SIG-M5 (cell line): ENCODE data around the gene TBC1D17.
"Not testable (repeated sequence)": the region's sequence is repeated elsewhere in the genome, so short reads cannot be mapped to it uniquely, and the experiment has no call there.

Experiments
- DNase-seq: peaks from one replicate; lab custom pipeline; 2025; lab: John Stamatoyannopoulos, UW

Gene TBC1D17

GRCh38 chr19:49921871-49922795 is 44.6 kb downstream of the TBC1D17 start:
- DNase-seq, result no peak

GRCh38 chr19:49923055-49924003 is 45.8 kb downstream of the TBC1D17 start:
- no peak for DNase-seq

GRCh38 chr19:49924004-49924880 is 46.7 kb downstream of the TBC1D17 start:
- DNase-seq, result no peak

DNA sequence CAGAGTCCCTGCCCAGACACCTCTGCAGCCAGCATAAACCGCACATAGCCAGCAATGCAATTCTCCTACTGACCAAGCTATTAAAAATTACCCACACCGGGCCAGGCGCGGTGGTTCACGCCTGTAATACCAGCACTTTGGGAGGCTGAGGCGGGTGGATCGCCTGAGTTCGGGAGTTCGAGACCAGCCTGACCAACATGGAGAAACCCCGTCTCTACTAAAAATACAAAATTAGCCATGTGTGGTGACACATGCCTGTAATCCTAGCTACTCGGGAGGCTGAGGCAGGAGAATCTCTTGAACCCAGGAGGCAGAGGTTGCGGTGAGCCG is 47.3 kb downstream of the TBC1D17 start:
- DNase-seq, result not testable (repeated sequence)

GRCh38 chr19:49925486-49925885 is 48.0 kb downstream of the TBC1D17 start:
- no peak for DNase-seq

- DNase-seq, result no peak
Observed at GRCh38 chr19:49926515-49926914, 49.0 kb downstream of the TBC1D17 start.

DNA sequence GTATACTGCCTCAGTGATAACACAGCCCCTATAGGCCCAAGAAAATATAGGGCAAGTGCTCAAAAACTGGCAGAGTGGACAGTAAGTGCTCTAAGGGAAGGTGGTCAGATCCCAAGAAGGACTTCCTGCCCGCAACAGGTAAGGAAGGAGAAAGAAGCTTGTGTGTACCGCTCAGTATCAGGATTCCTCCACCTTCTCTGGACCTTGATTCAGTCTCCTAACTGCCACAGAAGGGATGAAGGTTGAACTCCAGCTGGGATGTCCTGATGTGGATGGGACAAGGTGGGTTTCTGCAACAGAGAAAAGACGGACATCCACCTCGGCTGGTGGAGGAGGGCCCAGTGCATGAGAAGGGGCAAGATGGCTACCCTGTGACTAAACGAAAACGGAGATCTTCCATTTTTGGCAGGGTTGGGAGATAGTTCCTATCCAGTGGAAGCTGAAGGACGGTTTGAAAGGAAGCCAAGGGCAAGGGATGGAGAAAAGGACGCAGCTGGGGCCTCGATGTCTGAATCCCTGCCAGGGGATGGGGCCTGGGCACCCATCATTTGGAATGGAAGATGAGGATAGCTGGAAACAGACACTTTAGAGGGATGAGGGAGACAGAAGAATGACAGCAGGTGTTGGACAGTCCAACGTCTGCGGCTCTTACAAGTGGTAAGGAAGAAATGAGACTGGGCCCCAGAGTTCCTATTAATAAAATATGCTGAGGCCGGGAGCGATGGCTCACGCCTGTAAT is 50.2 kb downstream of the TBC1D17 start:
- no peak for DNase-seq

DNA sequence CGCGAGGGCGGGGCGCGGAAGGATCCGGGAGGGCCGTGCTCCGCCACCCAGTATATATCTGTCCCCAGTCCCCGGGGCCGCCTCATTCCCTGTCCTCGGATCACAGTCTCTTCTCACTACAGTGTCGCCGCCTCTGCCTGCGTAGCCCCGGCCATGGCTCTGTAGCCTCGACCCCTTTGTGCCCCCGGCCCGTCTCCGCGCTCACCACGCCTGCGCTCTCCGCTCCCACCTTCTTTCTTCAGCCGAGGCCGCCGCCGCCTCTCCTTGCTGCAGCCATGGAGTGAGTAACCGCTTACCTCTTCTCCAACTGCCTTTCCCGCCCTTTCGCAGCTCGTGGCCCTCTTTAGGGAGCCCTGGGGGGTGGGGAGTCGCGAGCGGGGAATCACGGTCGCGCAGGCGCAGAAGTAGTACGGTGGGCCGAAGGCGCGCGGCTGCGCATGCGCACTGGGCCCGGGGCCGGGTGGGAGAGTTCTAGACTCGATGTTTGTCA is 51.7 kb downstream of the TBC1D17 start, which contains the start of the genes ATF5 and NUP62:
ATF5 (plus strand) TSS at position 85 of the 490 bp plus-strand sequence. CDS start 1,646 bp downstream, outside the sequence.
NUP62 (minus strand) TSS at position 384 of the 490 bp plus-strand sequence. CDS start 19,697 bp downstream, outside the sequence.
- no peak for DNase-seq

DNA sequence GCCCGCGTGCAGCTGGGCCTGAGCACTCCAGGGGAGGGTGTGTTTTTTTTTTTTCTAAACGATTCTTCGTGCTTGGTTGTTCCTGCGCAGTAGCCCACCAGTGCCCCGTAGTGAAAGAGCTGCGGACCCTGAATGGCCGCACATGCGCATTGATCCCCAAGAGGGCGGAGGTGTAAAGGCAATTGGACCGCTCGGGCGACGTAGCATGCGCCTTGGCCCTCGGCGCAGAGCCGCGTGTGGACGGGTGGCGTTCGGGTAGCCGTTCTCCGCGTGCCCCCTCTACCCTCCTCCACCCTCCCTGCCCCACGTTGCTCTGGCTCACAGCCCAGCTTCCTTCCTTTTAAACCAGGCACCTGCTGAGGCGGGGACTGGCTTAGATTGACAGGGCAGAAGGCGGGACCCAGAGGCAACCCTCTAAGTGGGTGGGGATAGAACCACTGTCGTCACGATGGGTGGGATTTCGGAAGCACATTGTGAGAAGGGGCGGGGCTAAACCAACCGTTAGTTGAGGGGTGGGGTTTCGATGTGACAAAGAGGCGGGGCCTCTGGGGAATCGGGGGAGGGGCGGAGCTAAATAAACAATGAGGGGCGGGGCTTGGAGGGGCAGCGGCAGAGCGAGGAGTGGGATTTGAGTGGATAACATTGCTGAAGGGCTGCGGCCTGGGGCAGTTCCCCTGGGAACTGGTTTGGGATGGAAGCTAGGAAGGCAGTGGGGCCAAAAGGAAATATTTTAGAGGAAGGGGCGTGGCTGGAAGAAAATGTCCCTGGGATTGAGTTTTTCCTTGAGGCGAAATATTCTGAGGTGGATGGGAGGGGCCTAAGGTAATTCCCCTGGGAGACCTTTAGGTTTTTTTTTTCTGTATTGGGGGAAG is 52.3 kb downstream of the TBC1D17 start:
- peak; percentile 61 for DNase-seq

- DNase-seq, result no peak
Observed at GRCh38 chr19:49930483-49931011, 53.0 kb downstream of the TBC1D17 start.

- DNase-seq, result no peak
Observed at GRCh38 chr19:49931293-49932040, 54.0 kb downstream of the TBC1D17 start.

- DNase-seq, result no peak
Observed at GRCh38 chr19:49932041-49932451, 54.5 kb downstream of the TBC1D17 start.

GRCh38 chr19:49932731-49933131 is 55.2 kb downstream of the TBC1D17 start:
- DNase-seq, result no peak

DNA sequence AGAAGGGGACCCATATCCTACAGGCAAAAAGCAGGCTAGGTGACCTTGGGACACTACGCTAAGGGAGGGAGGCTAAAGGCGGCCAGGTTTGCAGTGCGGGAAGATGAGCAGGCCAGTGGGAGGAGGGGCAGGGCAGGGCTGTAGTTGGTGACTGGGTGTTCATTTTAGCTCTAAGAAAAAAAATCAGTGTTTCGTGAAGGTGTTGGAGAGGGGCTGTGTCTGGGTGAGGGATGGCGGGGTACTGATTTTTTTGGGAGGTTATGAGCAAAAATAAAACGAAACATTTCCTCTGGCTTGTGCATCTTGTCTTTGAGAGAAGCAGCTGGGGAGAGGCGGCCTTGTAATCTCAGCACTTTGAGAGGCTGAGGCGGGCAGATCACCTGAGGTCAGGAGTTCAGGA is 56.1 kb downstream of the TBC1D17 start:
- no peak for DNase-seq

- no peak for DNase-seq
Observed at GRCh38 chr19:49936549-49936948, 59.0 kb downstream of the TBC1D17 start.

GRCh38 chr19:49937750-49938381 is 60.4 kb downstream of the TBC1D17 start:
- DNase-seq, result no peak
